Chondrocyte (in vitro differentiated cells): ENCODE data around the gene TINAG. TPM values are rescaled to one million over a fixed set of nuclear protein-coding genes. Genes with fewer than 3 reads are reported as not detected.

Experiments
- DNase-seq: peaks from one replicate; pipeline ENCODE4 v3.0.0; 2021; ENCODE audit warnings: mixed read lengths, low spot score
- H3K27ac Mint-ChIP-seq: one replicate; pipeline ENCODE4 v1.8.0; 2021; ENCODE audit warnings: mild to moderate bottlenecking, moderate library complexity, mixed read lengths; ENCODE audit not compliant: unreplicated experiment
- H3K27me3 Mint-ChIP-seq: 2 replicates; pipeline ENCODE4 v1.8.0; 2021; ENCODE audit warnings: low read depth, mixed read lengths
- H3K36me3 Mint-ChIP-seq: 2 replicates; pipeline ENCODE4 v1.8.0; 2021; ENCODE audit warnings: low read depth, mixed read lengths
- H3K4me1 Mint-ChIP-seq: 2 replicates; pipeline ENCODE4 v1.8.0; 2021; ENCODE audit warnings: low read depth, mild to moderate bottlenecking, mixed read lengths
- H3K4me3 Mint-ChIP-seq: one replicate; pipeline ENCODE4 v1.8.0; 2021; ENCODE audit warnings: mild to moderate bottlenecking, moderate library complexity, mixed read lengths; ENCODE audit not compliant: unreplicated experiment
- H3K9me3 Mint-ChIP-seq: 2 replicates; pipeline ENCODE4 v1.8.0; 2021; ENCODE audit warnings: low read depth, mixed read lengths
- total RNA-seq: library from RNA; stranded (reverse); gene quantifications from 3 replicates; pipeline ENCODE4 v1.2.1, GENCODE V29; 2021
- TF ChIP-seq, protein P1 (sequence below): fragments of 200-600 bp; sonication (generic); IDR thresholded peaks from 2 replicates; pipeline ENCODE4 v1.5.0; 2021; ENCODE audit warnings: antibody characterized with exemption, mild to moderate bottlenecking, moderate library complexity

Gene TINAG
- total RNA-seq, 1 donor from 2014 or later: not detected

- Mint-ChIP-seq H3K36me3 (no peaks in the 10 kb centered on the region), H3K4me1 (peaks cover 21% of the 10 kb centered on the region), H3K27ac (no peak overlapping the region), H3K27me3 (no peaks in the 10 kb centered on the region), H3K9me3 (no peaks in the 10 kb centered on the region), H3K4me3 (no peak overlapping the region)
- DNase-seq: no peak
- TF ChIP-seq, protein P1, sequence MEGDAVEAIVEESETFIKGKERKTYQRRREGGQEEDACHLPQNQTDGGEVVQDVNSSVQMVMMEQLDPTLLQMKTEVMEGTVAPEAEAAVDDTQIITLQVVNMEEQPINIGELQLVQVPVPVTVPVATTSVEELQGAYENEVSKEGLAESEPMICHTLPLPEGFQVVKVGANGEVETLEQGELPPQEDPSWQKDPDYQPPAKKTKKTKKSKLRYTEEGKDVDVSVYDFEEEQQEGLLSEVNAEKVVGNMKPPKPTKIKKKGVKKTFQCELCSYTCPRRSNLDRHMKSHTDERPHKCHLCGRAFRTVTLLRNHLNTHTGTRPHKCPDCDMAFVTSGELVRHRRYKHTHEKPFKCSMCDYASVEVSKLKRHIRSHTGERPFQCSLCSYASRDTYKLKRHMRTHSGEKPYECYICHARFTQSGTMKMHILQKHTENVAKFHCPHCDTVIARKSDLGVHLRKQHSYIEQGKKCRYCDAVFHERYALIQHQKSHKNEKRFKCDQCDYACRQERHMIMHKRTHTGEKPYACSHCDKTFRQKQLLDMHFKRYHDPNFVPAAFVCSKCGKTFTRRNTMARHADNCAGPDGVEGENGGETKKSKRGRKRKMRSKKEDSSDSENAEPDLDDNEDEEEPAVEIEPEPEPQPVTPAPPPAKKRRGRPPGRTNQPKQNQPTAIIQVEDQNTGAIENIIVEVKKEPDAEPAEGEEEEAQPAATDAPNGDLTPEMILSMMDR: no peak
Observed at GRCh38 chr6:54431466-54431865, 123.2 kb downstream of the TINAG start.

Other genes starting within 250 kb of the TINAG start
- 1.5 TPM in 1 of 3 replicates, not detected in the others for gene MLIP, start 197.0 kb upstream of the TINAG start, total RNA-seq